EL (cell line): Measurements from ENCODE around the gene CRELD2.

Experiments used
- DNase-seq: peaks from one replicate; pipeline ENCODE4 v3.0.0-alpha.2; 2016

CRELD2 gene

GRCh38 chr22:49887702-49888101 is 30.7 kb upstream of the CRELD2 start:
- no peak for DNase-seq

DNA sequence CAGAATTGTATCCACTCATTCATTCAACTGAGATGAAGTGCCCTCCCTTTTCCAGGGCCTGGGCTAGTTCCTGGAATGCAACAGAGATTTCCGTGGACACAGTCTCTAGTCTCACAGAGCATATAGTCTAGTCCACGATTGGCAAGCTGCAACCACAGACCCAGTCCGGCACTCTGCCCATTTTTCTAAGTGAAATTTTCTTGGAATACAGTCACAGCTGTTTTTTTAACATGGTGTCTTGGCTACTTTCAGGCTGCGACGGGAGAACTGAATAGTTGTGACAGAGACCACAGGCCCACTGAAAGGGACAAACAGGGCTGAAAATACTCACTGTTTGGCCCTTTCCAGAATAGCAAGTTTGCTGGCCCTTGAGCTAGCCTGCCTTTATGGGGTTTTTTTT is 29.4 kb upstream of the CRELD2 start:
- no peak for DNase-seq

- DNase-seq = no peak
These were observed 26.1 kb upstream of the CRELD2 start for GRCh38 chr22:49892226-49892899.

GRCh38 chr22:49893025-49893424 is 25.4 kb upstream of the CRELD2 start:
- DNase-seq = no peak

GRCh38 chr22:49894322-49895054 is 23.9 kb upstream of the CRELD2 start:
- no peak for DNase-seq

GRCh38 chr22:49896201-49896600 is 22.2 kb upstream of the CRELD2 start:
- no peak for DNase-seq

GRCh38 chr22:49897015-49897684 is 21.3 kb upstream of the CRELD2 start:
- no peak for DNase-seq

- no peak for DNase-seq
These were observed 18.9 kb upstream of the CRELD2 start for GRCh38 chr22:49899530-49899929.

- no peak for DNase-seq
These were observed 17.8 kb upstream of the CRELD2 start for GRCh38 chr22:49900441-49901230.

DNA sequence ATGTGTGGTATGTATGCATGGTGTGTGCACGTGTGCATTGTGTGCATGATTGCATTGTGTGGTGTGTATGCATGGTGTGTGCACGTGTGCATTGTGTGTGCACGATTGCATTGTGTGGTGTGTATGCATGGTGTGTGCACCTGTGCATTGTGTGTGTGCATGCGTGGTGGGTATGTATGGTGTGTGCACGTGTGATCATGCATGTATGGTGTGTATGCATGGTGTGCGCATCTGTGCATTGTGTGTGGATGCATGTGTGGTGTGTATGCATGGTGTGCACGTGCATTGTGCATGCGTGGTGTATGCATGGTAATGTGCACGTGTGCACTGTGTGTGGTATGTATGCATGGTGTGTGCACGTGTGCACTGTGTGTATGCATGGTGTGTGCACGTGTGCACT is 17.0 kb upstream of the CRELD2 start:
- DNase-seq = no peak

DNA sequence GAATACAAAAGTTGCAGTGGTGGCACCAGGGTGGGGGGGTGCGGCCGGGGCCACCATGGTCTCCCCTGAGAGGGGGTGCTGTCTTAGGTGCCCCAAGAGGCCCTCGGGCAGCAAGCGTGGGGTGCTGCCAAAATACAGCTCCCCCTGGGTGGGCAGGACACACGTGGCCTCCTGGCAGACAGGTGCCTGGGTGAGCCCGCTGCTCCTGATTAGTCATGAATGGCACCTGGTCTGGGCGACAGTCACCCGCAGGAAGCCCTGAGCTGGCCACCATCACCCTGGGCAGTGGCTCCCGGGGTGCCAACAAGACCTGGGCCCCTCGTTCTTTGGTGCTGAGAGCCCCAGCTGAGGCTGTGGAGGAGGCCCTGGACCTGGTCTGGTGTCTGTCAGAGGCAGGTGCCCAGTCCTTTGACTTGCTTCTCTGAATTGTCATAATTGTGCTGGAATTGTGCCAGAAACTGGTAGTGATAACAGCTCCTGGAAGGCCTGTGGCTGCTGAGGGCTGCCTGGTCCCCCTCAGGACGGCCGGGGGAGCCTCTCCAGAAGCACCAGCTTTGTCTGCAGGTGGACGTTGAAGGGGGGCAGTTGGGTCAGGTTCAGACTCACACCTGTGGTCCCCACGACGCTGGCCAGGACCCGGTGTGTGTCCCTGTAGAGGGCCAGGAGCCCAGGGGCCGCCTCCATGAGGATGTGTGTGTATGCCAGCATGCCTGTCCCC is 15.0 kb upstream of the CRELD2 start:
- no peak for DNase-seq

GRCh38 chr22:49904040-49904369 is 14.4 kb upstream of the CRELD2 start:
- no peak for DNase-seq

GRCh38 chr22:49905465-49905864 is 13.0 kb upstream of the CRELD2 start:
- no peak for DNase-seq

- DNase-seq = no peak
These were observed 12.2 kb upstream of the CRELD2 start for GRCh38 chr22:49906071-49906798.

DNA sequence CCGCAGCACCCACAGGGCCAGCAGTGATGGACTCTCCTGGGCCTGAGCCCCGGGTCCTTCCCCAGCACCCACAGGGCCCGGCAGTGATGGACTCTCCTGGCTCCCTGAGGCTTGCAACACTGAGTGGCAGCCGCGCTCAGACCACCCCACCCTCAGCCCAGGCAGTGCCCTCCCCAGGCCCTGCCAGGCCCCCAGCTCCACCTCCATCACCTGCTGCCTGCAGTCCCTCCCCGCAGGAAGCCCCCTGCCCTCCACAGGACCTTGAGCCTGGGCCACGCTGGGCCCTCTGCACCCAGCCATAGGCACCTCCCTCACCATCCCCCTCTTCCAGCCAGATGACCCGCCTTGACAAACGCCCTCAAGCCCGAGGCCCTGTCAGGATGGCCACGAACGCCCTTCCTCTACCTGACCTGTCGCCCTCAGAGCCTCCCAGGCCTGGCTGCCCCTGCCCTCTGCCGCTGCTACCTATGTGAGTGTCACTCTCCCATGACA is 11.6 kb upstream of the CRELD2 start:
- no peak for DNase-seq

- no peak for DNase-seq
These were observed 10.6 kb upstream of the CRELD2 start for GRCh38 chr22:49907807-49908206.

- no peak for DNase-seq
These were observed 8.8 kb upstream of the CRELD2 start for GRCh38 chr22:49909476-49910205.

- DNase-seq = no peak
These were observed 7.9 kb upstream of the CRELD2 start for GRCh38 chr22:49910229-49911155.

DNA sequence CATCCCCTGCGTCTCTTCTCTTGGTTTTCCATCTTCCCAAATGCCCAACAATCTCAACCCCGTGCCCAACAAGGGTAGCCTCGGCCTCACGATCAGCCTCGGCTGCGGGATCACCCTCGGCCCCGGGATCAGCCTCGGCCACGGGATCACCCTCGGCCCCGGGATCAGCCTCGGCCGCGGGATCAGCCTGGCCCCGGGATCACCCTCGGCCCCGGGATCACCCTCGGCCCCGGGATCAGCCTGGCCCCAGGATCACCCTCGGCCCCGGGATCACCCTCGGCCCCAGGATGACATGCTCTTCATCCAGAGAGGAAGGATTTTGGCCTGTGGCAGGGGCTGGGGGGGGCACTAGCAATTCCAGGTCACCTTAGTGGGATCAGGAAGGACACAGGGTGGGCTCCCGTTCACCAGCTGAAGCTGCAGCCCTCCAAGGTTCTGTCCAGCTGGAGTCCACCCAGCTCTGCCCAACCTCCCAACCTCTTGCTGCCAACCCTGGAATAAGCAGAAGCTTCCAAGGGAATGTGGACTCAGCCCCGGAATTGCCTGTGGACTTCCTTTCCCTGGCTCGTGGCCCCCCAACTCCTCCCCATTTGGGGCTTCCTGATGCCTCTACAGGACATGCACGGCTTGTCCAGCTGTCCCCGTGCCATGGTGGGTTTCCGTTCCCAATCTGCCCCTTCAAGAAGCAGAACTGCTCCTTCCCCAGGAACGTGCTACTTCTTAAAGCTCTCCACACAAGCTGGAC is 6.4 kb upstream of the CRELD2 start:
- DNase-seq = no peak
